ENCODE data around the gene KIF16B. TPM values are rescaled to one million over a fixed set of nuclear protein-coding genes. Genes with fewer than 3 reads are reported as not detected.

The KIF16B gene
- total and polyA plus RNA-seq, 9 of the 15 experiments (the other 6 are each of a cell fraction or from before 2014, with no cell fraction given): 1.00 to 10.6 (median 8.5) TPM

GRCh38 chr20:16573001-16573965, at the start of gene KIF16B (continued):
- TF ChIP-seq SIN3B (IDR thresholded peaks at IDR 0.05; ENCODE audit: low read depth) (no peak), TAF15 (IDR thresholded peaks at IDR 0.05; ENCODE audit: low read depth, low read length) (no peak), PHF20 (IDR thresholded peaks at IDR 0.05; ENCODE audit: partially characterized antibody) (peak; percentile 62), E2F4 (CRISPR knock-in tag; IDR thresholded peaks at IDR 0.05; ENCODE audit: low read depth) (no peak), CREB3L1 (IDR thresholded peaks at IDR 0.05; ENCODE audit: borderline replicate concordance, low read depth) (peak; percentile 33; the same call in 1 of the 2 replicates), ZC3H4 (CRISPR knock-in tag; IDR thresholded peaks at IDR 0.05; ENCODE audit: borderline replicate concordance) (no peak), VEZF1 (CRISPR knock-in tag; IDR thresholded peaks at IDR 0.05) (peak; percentile 98), TAF7 (tag; IDR thresholded peaks at IDR 0.05) (no peak), GABPB2 (CRISPR knock-in tag; conservative IDR thresholded peaks at IDR 0.05) (no peak), MAFK (IDR thresholded peaks at IDR 0.05; ENCODE audit: low read length) (no peak), TBL1XR1 (IDR thresholded peaks at IDR 0.05; ENCODE audit: low read length in 2 of 2) (no peak), CXXC5 (CRISPR knock-in tag; IDR thresholded peaks at IDR 0.05) (peak; percentile 16), EGR1 (conservative IDR thresholded peaks at IDR 0.05) (peak; percentile 81), PREB (CRISPR knock-in tag; IDR thresholded peaks at IDR 0.05) (no peak), SIN3A (IDR thresholded peaks at IDR 0.05; ENCODE audit: borderline replicate concordance in 2 of 2, control insufficient read depth in 1 of 2, low read depth in 2 of 2, low read length in 2 of 2) (peak; percentile 33 to 63; a peak in 1 of 4 replicates), ZNF197 (CRISPR knock-in tag; IDR thresholded peaks at IDR 0.05; ENCODE audit: low read depth) (no peak), CTBP1 (IDR thresholded peaks at IDR 0.05; ENCODE audit: borderline replicate concordance) (0 out of 2 replicates have a peak, but pooled peaks have one; percentile 29), KDM4B (IDR thresholded peaks at IDR 0.05; ENCODE audit: borderline replicate concordance in 2 of 2, low read depth in 1 of 2) (0 out of 4 replicates have a peak, but pooled peaks of 1 of the 2 experiments have one; percentile 35), FOXJ2 (tag; IDR thresholded peaks at IDR 0.05) (no peak)
- TF ChIP-seq, protein P1, sequence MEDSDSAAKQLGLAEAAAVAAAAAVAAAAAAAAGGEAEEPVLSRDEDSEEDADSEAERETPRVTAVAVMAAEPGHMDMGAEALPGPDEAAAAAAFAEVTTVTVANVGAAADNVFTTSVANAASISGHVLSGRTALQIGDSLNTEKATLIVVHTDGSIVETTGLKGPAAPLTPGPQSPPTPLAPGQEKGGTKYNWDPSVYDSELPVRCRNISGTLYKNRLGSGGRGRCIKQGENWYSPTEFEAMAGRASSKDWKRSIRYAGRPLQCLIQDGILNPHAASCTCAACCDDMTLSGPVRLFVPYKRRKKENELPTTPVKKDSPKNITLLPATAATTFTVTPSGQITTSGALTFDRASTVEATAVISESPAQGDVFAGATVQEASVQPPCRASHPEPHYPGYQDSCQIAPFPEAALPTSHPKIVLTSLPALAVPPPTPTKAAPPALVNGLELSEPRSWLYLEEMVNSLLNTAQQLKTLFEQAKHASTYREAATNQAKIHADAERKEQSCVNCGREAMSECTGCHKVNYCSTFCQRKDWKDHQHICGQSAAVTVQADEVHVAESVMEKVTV (CRISPR knock-in tag; IDR thresholded peaks at IDR 0.05): no peak
